HG03432 (cell line): ENCODE results near the gene SH3RF1.

Source experiments
- ATAC-seq: cut with Tn5 transposase; IDR thresholded peaks from one replicate; pipeline ENCODE4 v1.9.1; 2021; ENCODE audit warnings: mild to moderate bottlenecking, moderate library complexity; ENCODE audit not compliant: unreplicated experiment

The SH3RF1 gene

DNA sequence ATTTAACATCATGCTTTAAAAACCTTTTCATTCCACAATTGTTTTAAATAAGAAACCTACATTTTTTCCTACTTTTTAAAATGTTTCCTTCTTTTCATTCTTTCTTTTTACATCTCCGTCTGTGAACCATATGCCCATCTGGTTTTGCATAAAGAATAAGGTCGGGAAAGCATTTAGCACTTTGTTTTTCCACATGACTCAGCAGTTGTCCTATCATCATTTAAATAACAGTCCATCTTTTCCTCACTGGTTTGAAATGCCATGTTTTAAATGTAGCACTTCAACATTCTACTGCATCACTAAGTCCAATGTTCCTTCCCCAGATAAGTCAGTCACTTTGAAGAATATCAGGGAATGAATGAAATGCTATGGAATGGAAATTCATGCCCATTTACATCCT is 128.4 kb downstream of the SH3RF1 start:
- no peak for ATAC-seq

DNA sequence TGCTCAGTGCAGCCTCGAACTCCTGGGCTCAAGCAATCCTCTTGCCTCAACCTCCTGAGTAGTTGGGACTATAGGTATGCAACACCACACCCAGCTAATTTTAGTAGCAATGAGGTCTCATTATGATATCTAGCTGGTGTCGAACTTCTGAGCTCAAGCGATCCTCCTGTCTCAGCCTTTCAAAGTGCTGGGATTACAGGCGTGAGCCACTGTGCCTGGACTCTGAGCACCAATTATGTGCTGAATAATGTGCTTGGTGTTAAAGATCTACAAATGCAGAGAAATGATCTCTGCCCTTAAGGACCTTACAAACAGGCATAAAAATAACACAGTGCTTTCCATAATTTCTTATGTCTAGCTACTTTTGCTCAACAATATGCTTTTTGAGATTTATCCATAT is 131.7 kb downstream of the SH3RF1 start:
- ATAC-seq: no peak

DNA sequence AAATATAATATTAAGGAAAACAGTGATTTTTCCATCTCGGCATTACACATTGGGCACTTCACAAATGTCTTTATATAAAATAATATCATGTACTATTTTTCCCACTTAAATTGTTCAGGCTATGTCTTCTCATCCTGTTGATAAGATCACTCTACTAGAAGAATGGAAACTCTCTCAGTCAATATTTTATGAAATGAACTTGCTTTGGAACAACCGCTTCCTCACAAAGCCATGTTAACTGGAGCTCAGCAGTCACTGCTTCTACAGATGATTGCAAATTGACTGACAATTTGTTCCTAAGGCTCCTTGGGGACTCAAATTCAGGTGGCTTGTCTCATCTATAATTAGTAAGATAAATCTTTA is 133.2 kb downstream of the SH3RF1 start:
- ATAC-seq: no peak

DNA sequence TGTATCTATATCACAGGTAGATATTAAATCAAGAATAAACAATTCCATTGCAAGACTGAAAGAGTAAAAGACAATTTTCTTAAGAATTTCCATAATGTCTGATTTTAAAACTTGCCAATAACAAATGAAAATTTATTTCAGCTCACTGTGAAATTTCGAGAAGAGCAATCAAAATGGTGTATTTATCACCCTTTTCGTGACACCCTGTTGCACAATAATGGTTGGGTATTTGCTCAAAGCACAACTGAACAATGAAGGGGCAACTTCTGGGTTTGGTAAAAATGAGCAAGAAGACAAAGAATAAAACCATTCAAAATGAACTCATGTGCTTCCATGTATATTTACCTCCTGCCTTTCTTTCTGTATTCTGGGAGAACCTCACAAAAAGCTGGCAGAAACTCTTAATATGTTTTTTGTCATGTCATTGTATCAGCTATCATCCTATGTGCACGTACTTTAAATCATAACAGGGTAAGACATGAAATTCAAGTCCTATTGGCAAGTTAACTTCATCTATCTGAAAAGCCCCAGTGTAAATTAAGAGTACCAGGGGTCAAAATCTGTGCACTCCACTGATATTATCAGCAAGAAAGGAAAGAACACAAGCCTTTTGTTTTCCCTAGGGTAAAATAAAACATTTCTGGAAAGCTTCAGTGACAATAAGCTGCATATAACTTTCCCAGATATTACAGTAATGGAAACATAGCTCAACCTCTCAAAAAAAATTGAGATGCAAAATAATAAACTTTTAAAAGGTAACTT is 133.8 kb downstream of the SH3RF1 start:
- no peak for ATAC-seq

DNA sequence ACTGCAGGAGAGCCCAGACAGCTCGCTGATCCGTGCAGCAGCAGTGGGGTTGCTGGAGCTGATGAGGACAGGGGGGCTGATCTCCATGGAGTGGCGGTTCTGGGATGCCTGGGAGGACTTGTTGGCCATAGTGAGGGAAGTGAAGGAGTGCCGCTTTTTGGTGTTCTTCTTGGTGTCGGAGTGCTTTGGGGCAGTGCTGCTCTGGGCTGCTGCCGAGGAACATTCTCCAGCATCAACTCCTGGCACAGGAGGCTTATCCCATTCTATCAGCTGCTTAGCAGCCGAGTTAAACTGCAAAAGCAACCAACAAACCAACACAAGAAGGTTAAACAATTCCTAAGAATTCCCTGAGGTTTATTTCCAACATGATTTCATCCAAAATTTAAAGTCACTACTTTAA is 134.4 kb downstream of the SH3RF1 start:
- no peak for ATAC-seq

DNA sequence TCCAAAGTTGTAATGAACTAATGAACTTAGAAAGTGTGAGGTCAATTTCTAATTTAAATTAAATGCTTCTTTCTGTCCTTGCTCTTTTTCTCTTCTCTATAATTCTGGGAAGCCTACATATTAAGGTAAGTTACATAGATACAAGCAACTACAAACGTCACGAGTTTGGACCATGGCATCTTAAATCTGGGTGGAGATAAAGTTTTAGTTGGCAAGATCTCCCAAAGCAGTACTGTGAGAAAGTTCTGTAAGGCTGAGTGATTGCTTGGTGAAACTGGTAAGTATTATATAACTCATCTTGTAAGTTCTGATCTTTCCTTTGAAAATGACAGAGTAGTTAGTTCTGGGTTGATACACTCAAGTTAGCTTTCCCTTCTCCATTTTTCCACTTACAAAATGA is 135.0 kb downstream of the SH3RF1 start:
- no peak for ATAC-seq

DNA sequence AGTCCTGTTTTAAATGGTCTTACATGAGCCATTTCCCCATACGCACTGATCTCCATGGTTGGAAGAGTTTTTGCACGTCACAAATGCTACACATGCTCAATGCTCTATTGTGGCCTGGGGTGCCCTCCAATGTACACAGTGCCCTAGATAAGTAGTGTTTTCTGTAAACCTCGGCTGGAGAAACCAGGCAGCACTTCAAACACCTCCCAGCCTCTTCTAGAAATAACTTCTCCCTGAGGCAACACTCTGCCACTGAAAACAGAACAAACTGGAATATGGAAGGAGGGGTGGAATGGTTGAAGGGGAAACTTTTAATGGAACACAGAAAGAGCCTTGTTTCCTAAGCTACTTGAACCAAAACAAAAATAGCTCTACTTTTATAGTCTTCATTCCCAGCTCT is 136.8 kb downstream of the SH3RF1 start:
- ATAC-seq: no peak

DNA sequence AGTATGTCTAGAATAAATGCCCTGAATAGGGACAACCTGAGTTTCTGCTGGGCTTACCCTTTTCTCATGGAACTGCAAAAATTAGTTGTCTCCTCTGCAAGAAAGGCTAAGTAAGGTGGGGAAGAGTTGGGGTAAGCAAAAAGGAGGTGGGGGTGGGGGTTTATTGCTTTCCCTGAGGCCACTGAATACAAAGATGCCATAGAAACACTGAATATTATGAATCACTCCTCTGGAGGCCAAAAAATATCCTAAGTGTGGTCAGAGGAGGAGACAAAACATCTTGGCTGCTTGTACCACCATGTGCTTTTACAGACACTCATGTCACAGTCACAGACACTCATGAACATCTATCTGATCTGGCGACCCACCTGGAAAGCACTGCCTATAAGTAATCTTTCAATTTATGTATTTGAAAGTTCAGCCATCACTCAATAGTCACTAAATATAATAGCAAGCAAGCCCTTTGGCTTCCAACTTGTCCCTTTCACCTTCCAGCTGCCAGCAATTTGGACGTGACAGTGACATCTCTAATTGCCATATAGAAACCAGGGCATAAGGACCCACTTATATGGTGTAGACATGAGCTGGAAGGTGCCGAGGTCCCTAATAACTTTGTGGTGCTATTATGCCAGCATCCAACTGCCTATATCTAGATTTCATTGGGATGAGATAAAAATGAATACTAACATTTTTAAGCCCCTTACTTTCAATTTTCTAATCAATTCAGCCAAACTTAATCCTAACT is 138.0 kb downstream of the SH3RF1 start:
- no peak for ATAC-seq

DNA sequence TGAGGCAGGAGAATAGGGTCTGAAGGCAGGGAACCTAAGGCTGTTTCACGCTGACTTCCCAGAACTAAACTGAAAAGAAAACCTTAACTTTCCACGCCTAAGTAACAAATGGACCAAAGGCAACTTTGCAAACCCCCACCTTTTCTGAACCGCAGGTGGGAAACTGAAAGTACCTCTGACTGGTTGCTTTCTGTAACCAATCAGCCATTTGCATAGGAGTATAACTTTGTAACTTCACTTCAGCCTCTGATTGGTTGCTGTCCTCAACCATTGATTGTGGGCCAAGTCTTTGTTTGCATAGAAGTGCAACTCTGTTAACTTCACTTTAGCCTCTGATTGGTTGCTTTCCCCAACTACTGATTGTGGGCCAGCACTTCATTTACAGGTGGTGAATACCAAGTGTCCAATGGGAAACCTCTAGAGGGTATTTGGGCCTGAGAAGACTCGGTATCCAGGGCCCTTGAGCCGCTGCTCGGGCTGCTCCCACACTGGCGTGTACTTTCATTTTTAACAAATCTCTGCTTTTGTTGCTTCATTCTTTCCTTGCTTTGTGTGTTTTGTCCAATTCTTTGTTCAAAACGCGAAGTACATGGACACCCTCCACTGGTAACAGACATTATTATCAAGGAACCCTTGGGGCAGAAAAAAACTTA is 139.1 kb downstream of the SH3RF1 start:
- no peak for ATAC-seq

DNA sequence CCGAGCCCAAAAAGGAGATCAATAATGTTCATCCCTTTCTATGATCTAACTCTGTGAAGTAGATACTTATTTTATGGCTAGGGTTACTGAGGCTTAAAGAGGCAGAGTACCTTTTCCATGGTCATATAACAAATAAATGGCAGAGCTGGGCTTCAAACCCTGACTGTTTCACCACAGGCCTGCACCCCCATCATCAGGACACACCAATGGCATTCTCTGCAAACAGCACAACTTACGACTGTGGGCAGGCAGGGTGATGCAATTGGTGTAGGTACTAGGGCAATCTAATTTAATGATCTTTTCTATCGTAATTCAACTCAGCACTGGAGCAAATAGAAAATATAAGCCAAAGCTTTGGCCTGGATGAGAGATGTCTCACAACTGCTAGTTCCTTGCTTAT is 141.9 kb downstream of the SH3RF1 start:
- ATAC-seq: no peak

DNA sequence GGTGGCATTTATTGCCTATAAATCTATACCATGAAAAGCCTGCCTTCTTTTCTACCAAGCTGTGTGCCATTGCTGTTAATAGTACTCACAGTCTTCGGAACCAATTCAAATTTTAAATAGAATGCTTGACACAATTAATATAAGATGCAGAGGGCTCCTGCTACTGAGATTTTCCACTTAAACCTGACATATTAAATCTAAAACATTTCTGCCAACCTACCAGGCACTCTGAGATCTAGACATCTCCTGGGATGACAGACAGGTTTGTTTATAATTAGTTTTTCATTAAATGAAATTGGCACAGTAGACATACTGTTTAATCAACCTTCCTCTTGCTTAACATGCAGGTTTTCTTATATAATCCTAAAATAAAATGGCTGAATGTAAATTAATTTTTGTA is 143.4 kb downstream of the SH3RF1 start:
- no peak for ATAC-seq

DNA sequence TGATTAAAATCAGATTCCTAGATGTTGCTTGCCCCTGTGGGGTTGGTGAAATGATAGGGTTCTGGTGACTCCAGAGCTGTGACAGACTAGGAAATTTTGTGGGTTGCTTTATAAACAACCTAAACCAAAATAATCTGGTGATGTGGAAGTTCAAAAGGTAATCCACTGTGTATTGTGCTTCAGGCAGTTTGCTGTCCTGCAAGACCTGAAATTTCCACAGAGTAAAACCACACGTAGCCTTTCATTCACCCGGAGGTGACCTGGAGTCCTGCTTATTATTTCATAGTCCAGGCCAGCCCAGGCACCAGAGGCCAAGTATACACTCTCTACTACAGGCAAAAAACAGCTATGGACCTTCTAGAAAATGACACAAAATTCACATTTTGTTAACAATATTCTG is 146.1 kb downstream of the SH3RF1 start:
- no peak for ATAC-seq

DNA sequence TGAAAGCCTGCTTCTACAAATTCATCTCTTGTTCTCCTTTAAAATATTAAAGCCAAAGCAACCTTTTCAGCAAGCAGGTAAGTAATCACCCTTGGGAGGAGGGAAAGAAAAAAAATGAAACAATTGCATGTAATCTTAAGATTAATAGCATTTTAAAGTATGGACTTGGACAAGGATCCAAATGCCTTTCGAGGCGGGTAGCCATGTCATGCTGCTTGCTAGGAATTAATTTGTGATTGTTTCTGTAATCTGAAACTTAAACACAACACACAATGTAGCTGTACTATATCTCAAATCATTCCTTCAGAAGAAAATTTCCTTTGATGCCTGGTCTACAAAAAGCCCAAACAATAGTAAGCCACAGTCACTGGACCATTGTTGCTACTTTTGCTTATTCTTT is 148.3 kb downstream of the SH3RF1 start:
- no peak for ATAC-seq

DNA sequence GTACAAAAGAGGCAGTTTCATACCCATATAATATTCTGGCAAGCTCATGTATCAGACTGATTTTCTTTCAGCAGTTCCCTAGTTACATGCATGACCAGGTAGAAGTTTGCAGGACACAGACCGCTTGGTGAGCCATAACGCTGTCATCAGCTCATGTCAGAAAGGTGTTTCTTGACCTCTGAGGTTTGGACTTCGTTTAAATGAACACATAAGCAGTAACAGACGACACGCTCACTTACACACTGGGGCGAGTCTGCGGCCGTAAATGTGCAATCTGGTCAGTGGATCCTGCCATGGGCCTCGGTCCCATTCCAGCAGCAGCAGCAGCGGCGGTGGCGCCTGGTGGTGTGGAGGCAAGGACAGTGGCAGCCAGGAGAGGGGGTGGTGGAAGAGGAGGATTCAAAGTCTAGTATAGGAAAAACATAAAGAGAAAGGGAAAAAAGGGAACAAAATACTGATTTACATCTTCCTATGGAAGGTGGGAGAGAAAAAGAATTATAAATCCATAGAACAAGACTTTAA is 148.8 kb downstream of the SH3RF1 start:
- ATAC-seq: no peak

DNA sequence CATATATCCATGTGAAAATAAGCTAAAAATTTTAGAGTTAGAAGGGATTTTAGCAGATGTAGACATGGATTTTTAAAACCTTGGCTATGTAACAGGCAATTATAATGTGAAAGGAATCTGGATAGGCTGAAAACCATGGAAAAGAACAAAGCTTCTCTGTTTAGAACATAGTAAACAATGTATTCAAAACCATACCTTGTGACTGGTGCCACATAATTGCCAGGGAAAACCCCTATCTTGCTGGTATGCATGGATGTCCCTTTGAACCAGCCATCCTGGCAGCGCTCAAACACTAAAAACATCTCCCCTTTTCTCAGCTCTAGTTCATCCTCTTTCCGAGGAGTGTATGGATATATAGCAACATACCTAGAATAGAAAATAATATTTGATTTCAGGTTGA is 150.1 kb downstream of the SH3RF1 start:
- ATAC-seq: no peak

DNA sequence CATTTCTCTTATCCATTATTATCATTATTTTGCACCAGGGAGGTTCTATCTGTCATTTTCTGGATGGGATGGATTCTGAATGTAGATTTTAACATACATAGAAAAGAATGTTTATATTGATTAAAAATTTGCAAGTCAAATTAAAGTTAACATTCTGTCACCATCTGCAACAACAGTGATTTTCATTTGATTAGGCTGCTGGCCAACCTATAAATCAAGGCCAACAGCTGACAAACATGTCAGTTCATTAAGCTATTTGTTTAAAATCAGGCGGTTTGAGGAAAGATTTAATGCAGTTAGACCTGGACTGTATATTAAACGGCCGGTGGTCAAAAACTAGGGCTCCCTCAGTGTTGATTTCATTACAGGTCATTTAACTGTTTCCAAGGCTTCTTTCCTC is 151.2 kb downstream of the SH3RF1 start:
- no peak for ATAC-seq

DNA sequence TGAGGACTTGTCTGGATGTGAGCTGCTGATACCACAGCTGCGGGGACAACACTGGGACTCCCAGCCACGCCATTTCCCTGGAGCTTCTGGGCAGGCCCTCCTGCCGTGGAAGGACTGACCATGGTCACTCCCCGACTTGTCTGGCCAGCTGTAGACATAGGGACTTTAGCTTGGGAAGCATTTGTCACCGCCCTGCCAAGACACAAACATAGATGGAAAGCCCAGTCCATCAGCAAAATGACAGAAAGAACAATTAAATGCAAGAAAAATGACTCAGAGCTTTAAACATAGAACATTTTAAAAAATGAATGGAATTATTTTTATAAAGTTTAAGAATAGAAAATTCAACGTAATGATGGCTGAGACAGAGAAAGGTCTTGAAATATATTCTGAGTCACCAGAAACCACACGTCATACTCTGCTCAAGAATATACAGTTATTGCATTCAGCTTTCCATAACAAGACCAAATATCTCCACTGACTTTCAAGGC is 153.1 kb downstream of the SH3RF1 start:
- ATAC-seq: no peak

DNA sequence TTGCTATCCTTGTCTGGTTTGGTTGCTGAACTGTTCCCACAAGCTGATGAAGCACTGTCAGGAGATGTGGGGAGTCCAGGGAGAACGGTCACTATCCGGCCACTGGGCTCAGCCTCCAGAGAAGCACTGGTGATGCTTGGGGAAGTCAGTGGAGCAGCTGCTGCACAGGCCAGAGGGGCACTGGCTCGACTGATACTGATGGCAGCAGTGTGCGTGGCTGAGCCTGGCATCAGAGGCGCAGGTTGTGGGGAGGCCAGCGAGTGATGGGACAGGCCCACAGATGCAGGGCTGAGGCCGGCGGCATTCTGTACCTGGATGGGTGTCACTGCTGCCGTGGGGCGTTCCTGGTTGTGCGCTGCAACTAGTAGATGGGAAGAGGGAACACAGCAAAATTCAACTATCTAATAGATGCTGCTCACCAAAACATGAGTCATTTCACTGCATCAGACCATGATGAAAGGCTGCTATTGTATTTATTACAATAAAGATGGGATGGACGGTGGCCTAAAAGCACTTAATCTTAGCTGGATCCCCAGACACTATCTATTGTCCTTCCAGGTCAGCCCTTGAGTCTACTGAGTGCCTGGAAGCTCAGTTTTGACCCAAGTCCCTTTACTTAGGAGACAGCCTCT is 154.4 kb downstream of the SH3RF1 start:
- ATAC-seq: no peak

DNA sequence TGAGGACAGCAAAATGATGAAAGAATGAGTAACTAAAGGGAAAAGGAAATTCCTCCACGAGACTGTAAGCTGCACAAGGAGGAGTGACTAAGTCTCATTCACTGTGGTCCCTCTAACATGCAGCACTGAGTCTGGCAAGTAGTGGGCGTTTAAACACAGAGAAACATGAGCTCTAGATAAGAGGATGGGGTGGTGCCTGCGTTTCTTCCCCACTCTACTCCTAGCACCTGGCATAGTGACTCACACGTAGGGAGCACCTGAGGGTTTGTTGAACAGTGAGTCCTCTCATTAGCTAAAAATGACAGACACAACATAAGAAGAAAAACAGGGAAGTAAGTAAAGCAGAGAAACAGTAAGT is 154.9 kb downstream of the SH3RF1 start:
- no peak for ATAC-seq

DNA sequence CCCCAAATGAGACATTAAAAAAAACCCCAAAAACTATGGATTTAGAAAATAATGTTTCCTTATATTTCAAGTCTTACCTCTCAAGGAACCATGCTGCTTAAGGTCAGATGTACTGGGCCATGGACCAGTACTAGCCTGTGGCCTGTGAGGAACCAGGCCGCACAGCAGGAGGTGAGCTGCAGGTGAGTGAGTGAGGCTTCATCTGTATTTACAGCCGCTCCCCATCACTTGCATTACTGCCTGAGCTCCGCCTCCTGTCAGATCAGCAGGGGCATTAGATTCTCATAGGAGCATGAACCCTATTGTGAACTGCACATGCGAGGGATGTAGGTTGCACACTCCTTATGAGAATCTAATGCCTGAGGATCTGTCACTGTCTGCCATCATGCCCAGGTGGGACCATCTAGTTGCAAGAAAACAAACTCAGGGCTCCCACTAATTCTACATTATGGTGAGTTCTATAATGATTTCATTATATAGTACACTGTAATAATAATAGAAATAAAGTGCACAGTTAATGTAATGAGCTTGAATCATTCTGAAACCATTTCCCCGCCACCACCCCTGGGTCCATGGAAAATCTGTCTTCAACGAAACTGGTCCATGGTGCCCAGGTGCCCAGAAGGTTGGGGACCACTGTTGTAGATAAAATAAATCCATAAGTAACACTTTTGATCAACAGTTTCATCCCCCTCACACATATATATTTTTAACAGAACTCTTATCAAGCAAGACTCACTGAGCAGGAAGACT is 155.4 kb downstream of the SH3RF1 start:
- ATAC-seq: no peak
